HK-2 (cell line): Measurements from ENCODE around the gene PGRMC1.
"Not testable (repeated sequence)": the region's sequence is repeated elsewhere in the genome, so short reads cannot be mapped to it uniquely, and the experiment has no call there.

Experiments
- DNase-seq: peaks from one replicate; pipeline ENCODE4 v3.0.0-alpha.2; 2018; ENCODE audit not compliant: unreplicated experiment

Gene PGRMC1

GRCh38 chrX:119231936-119232445 lies 4.1 kb upstream of the PGRMC1 start:
- DNase-seq: no peak

GRCh38 chrX:119235051-119235511 lies 1.0 kb upstream of the PGRMC1 start:
- DNase-seq: no peak

GRCh38 chrX:119236623-119237561 lies 807 bp downstream of the PGRMC1 start:
- DNase-seq: peak; percentile 17

- DNase-seq: no peak
These were observed 1.5 kb downstream of the PGRMC1 start for GRCh38 chrX:119237562-119237942.

GRCh38 chrX:119238557-119238956 lies 2.5 kb downstream of the PGRMC1 start:
- DNase-seq: no peak

GRCh38 chrX:119240356-119240755 lies 4.3 kb downstream of the PGRMC1 start:
- no peak for DNase-seq

- DNase-seq: no peak
These were observed 11.6 kb downstream of the PGRMC1 start for GRCh38 chrX:119247702-119248101.

- no peak for DNase-seq
These were observed 13.8 kb downstream of the PGRMC1 start for GRCh38 chrX:119249891-119250290.

GRCh38 chrX:119251386-119251785 lies 15.3 kb downstream of the PGRMC1 start:
- DNase-seq: no peak

GRCh38 chrX:119252716-119253115 lies 16.6 kb downstream of the PGRMC1 start:
- no peak for DNase-seq

- peak; percentile 5 for DNase-seq
These were observed 30.4 kb downstream of the PGRMC1 start for GRCh38 chrX:119266364-119266995.

- DNase-seq: not testable (repeated sequence)
These were observed 31.0 kb downstream of the PGRMC1 start for GRCh38 chrX:119267115-119267514.

- no peak for DNase-seq
These were observed 36.9 kb downstream of the PGRMC1 start for GRCh38 chrX:119272882-119273419.

- no peak for DNase-seq
These were observed 37.5 kb downstream of the PGRMC1 start for GRCh38 chrX:119273420-119274192.

GRCh38 chrX:119282347-119282746 lies 46.3 kb downstream of the PGRMC1 start:
- DNase-seq: not testable (repeated sequence)

GRCh38 chrX:119288890-119289393 lies 52.9 kb downstream of the PGRMC1 start:
- no peak for DNase-seq

GRCh38 chrX:119290476-119290875 lies 54.4 kb downstream of the PGRMC1 start:
- no peak for DNase-seq

GRCh38 chrX:119291246-119291645 lies 55.2 kb downstream of the PGRMC1 start:
- DNase-seq: not testable (repeated sequence)

GRCh38 chrX:119292445-119292844 lies 56.4 kb downstream of the PGRMC1 start:
- DNase-seq: no peak
